ENCODE data around the gene DR1.

The DR1 gene

GRCh38 chr1:93394514-93394913 is 48.8 kb downstream of the DR1 start:
- no peak for DNase-seq (ENCODE audit: low spot score)

GRCh38 chr1:93395195-93395594 is 49.5 kb downstream of the DR1 start:
- DNase-seq (ENCODE audit: low spot score) = no peak

GRCh38 chr1:93399781-93400180 is 54.1 kb downstream of the DR1 start:
- no peak for DNase-seq (ENCODE audit: low spot score)

GRCh38 chr1:93408203-93408602 is 62.5 kb downstream of the DR1 start:
- DNase-seq (ENCODE audit: low spot score) = no peak

GRCh38 chr1:93411000-93411399 is 65.3 kb downstream of the DR1 start:
- no peak for DNase-seq (ENCODE audit: low spot score)

- DNase-seq (ENCODE audit: low spot score) = no peak
Observed at GRCh38 chr1:93414749-93415148, 69.0 kb downstream of the DR1 start.

- no peak for DNase-seq (ENCODE audit: low spot score)
Observed at GRCh38 chr1:93415296-93415695, 69.6 kb downstream of the DR1 start.

- no peak for DNase-seq (ENCODE audit: low spot score)
Observed at GRCh38 chr1:93416183-93416582, 70.5 kb downstream of the DR1 start.

Data from CD4-positive, alpha-beta T cell treated with Interleukin-15 for 4 hours (primary cell).